ENCODE results near the gene FAM50B.
A peak's percentile ranks its signal among the peaks of the same experiment; 100 is the strongest.

FAM50B gene

DNA sequence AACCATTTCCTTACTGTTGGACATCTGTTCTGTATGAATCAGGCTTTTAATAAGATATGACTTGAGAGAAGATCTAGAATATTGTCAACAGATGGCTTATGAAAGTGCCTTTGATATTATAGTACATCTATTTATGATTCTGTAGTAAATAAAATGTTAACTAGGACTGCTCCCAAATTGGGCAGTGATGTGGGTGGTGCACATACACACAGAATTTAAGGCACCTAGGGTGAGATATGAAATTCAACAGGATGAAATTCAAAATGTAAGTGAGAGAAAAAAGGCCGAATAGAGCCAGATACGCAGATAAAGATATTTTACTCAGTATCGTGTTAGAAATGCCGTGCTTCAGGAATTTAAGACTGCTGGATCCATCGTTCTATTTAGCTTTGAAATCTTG is 26.3 kb downstream of the FAM50B start:
- no peak for DNase-seq

DNA sequence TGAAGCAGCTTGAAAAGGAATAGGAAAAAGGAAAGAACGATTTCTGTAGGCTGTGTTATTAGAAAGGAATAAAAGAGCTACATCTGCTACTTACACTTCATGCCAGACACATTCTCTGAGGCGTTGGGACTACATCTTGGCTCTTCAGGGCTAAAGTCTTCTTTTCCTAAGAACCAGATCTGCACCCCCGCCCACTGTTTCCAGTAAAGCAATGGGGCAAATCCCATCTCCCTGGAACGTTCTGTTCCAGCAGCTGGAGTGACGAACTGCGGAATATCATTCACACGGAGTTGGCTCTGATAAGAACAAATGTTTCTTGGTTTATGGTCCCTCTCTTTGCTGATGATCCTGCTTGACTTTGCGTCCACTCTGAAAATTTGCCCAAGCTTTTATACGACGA is 26.9 kb downstream of the FAM50B start:
- DNase-seq = no peak

DNA sequence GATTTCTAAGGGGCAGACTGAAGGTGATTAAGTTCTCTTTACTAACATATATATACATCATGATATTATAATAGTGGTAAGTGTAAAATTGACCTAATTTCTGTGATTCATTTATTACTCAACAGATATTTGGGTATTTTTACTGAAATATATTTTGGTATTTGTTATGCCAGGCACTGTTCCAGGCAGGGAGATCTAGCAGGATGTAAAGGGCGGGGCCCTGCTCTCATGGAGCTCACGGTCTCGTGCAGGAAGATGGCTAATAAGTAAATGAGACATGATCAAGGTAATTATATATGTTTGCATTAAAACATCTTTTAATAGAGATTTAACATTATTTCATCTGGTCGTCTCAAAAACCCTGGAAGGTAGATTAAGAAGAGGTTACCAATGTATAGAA is 27.7 kb downstream of the FAM50B start:
- DNase-seq = no peak

DNA sequence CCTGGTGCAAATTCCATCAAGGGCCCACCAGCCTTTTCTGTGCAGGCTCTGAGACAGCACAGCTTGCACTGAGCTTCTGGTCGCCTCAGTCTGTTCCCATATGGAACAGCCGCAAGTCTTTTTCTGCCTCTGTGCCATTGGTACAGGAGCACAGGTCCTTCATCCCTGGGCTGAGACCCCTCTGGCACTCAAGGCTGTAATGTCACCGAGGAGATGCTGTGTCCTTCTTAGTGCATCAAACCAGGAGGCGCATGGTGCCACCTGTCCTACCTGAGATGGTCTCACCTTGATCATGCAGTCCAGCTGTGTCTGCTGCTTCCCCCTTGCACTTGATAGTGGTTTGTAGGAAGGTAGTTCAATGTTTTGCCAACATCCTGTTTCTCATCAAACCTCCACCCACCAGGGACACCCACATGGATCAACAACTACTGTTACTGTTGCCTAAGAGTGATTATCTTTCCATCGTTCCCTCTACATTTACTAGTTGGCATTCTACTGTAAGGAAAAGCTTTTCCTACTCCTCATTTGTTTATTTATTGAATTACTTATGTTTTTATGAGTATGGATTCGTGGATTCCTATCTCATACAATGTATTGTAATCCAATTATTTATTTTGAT is 29.0 kb downstream of the FAM50B start:
- no peak for DNase-seq

DNA sequence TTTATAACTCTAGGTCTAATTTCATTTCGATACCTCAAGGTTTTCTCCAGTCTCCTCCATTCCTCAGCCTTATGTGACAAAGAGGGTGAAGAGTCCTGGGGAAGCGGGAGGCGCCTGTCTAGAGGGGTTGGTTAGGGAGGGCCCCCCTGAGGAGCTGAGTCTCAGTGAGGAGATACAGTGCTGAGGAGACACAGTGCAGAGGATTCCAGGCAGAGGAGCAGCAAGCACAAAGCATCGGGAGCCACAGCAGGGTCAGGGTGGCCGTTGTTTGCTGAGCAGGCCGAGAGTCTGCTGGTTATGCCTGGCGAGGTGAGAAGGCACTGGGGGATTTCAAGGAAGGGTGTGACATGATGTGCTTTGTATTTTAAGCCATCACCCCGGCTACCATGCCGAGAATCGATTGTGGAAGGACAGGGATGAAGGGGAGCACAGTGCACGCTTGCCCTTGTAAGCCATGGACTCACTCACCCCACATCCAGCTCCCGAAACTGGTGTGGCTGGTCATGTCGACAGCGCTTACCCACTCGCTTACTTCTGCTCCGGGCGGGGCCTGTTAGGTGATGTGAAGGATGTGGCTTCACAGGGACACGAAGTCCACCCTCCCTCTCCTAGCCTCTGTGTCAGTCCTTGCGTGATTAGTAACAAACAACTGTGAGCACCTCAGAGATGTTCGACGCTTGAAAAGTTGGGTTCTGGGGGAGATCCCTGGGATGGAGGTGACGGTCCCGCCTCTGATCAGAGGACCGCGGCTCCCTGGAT is 30.2 kb downstream of the FAM50B start:
- DNase-seq = no peak

DNA sequence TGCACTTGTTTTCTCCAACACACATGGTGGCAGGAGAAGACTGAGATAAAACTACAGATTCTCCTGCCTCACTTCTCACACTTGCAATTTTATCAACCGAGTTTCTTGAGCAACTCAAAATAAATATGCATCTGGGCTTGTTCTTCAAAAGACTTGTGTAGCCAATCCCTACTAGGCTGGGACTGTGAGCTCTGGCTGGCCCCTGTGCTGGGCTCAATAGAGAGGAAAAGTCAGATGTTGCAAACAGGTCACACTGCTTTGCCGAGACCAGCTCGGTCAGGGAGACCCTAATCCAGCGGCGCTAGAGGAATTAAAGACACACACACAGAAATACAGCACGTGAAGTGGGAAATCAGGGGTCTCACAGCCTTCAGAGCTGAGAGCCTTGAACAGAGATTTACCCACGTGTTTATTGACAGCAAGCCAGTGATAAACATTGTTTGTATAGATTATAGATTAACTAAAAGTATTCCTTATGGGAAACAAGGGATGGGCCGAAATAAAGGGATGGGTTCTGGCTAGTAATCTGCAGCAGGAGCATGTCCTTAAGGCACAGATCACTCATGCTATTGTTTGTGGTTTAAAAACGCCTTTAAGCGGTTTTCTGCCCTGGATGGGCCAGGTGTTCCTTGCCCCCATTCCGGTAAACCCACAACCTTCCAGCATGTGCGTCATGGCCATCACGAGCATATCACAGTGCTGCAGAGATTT is 32.7 kb downstream of the FAM50B start:
- no peak for DNase-seq

DNA sequence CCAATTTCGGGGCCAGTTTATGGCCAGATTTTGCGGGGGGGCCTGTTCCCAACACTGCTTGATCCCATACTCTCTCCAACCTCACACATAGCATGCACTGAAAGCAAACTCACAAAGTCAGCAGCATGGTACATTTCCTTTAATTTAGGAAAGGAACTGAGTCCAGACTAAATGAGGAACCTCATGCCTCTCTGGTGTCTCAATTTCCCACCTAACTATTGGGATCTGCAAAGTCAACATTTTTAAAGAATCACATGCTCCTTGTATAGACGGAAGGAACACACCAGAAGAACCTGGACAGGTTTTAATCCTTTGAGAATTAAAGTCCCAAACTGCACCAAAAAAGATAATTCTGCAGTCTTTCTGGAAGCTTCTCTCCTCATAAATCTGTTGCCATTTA is 33.3 kb downstream of the FAM50B start:
- DNase-seq = no peak

DNA sequence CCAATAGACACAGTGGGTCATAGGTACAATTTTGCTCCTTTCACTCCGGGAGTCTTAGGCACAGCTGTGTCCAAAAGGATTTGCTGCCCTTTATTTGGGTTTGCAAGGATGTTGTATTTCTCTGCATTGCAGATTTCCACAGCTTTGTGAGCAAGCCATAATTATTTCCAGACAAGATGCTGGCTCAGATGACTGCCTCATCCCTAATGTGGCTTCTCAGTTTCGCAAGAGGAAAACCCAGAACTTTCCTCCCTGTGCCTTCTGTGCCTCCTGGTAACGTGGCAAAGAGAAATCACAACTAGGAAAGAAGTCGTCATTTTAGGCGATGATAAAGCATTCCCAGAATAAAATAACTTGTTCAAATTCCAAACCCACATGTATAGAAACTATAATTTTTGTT is 33.7 kb downstream of the FAM50B start:
- no peak for DNase-seq

DNA sequence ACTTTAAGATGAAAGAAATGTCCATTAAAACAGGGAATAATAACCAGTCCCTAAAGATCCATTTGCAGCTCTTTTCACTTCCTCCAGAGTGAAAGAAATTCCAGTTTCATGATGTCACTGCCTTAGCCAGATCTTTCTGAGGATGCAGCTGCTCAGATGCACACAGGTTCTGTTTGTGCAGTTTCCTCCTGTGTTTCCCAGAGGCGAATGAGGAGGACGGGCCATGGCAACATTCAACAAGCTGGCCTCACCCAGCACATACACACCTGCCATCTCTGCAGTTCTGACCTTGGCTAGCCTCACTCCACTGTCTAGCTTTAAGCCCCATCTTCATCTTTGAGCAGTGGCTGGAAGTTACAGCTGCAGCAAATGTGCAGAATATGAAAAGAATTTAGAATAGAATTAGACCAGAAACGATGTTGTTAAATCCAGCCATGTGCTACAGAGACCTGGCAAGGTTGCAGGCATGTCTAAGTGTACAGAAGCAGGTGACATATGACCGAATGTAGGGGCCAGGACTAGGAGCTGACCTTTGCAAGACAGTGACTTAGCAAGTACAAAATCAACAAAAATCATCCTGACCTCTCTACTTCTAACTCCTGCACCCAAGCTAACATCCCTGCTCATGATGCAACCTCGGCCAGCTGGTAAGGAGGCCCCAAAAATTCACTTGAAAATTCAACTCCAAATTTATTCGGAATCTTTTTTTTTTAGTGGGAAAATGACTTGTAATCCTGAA is 35.0 kb downstream of the FAM50B start:
- peak; percentile 57 for DNase-seq

DNA sequence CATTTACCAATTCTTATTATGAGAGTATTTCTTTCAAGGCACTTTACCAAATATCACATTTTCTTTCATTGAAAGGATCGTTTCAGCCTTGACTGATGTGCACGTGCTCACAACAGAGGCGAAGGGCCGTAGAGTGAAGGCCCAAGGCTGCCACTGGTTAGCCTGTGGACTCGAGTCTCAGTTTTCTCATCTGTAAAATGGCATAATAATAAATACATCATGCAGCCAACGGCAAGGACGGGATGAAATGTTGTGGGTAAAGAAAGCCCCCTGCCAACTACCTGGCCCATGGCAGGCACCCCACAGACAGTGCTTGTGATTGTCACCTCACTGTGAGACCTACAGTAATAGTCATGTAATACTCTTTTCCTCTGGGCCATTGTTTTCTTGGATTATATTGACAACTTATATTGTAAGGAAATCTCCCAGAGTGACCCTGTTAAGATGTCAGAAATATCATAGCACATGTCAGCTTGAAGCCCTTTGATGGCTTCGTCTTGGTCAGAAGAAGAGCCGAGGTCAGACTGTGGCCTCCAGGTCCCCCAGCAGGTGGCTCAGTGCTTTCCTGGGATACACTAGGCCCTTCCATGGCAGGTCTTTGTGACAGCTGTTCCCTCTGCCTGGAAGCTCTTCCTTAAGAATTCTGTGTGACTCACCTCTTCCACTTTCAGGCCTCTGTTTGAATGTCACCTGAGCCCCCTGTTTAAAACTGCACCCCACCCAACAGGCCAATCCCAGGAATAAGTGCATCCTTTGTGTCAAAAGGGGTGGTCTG is 36.3 kb downstream of the FAM50B start:
- peak; percentile 11 for DNase-seq

DNA sequence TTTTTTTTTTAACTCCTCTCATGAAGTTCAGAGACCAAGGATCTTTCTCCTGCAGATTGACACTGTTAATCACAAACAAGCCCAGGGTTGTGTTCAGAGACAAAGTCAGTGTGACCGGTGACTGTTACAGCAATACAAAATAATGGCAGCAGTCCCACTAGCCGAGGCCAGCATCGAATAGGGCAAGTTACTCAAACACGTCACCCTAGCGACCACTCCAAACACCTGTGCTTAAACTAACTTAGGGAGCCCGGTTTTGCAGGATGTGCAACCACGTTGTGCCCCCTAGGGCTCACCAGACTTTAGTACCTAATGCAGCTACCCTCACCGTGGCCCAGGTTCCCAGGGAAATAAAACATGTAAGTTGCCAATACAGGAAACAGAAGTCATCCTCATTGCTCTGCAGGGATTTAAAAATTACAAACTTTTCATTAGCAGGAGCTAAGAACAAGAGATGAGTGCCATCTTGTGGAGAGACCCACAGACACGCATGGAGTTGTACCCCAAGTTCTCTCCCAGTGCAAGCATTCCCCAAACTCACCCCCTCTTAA is 38.1 kb downstream of the FAM50B start:
- peak; percentile 17 for DNase-seq

DNA sequence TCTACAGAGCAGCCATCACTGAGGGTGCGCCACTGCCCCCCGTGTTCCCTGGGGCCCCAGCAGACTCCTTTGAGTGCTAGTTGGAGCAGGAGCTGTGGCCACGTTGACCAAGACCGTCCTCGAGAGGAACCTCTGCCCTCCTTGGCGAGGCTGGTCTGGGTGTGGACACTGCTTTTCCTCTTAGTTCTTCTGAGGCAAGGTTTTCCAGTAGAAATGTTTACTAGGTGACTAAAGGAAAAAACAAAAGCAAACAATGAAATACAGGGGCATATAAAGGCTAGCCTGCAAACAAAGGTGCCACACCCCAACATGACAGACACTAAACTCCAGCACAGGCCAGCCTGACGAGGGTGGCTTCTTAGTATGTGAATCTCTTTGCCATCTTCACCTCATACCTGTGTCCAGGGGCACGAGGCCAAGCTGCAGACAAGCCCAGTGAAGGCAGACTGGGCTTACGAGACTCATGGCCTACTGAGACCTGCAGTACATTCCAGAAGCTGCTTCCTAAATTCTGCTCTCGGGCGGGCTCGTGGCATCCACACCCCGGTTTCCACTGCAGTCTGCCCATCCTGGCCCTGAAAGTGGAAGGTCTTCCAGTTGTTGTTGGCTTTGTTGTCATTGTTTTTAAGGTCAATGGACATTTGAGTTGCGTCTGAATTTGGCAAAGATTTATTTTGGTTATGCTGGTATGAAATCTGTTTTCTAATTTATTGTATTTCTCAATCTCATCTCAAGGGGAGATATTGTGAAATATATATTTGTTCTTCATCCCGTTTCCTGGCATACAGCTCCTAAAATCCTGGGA is 39.2 kb downstream of the FAM50B start:
- DNase-seq = no peak

DNA sequence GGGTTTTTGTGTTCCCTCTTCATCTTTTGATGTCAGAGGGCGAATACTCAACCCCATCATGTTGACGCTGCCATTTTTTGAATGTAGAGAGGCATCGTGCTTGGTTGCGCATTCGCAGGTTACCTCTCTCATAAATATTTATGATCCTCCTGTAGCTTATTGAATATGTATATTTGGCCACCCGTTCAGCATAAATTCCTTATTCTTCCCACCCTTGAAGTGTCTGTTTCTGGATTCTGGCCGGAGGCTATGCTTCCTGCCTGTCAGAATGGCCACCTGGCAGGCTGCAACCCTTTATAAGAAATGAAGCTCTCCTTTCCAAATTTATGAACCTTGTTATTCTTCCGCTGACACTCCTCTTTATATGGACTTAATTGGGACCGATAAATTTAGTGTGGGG is 40.9 kb downstream of the FAM50B start:
- DNase-seq = no peak

DNA sequence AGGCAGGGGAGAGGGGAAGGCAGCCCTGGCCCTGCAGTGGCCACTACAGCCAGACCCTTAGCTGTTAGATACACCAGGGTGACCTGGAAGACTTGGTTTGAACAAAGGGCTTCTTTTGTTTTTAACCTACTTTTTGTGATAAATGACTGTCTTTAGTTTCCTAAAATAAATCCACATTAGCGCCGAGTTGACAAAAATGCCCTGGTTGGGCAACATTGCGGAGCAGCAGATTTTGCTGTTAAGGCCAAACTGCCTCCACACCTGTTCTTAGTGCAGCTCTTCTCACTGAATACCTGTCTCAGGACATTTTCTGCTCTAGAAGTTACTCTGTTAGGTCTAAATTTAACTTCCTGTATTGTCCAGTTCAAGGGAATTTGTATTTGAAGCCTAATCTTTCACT is 42.7 kb downstream of the FAM50B start:
- no peak for DNase-seq

DNA sequence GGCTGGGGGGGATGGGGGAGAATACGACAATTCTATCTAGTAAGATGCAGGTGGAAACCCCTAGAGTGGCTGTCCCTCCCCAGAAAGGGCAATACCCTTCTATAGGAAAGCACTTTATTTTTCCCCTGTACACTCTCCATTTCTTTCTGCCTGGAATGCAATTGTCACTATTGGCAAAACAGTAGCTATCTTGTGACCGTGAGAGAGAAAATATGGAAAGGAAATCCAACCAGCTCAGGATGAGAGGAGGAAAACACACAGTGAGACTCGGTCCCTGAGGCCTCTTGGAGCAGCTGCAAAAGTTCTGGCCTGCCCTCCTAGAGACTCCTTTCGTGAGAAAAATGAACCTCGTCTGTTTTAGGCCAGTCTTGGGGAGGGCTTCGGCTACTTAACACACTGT is 43.4 kb downstream of the FAM50B start:
- DNase-seq = no peak

DNA sequence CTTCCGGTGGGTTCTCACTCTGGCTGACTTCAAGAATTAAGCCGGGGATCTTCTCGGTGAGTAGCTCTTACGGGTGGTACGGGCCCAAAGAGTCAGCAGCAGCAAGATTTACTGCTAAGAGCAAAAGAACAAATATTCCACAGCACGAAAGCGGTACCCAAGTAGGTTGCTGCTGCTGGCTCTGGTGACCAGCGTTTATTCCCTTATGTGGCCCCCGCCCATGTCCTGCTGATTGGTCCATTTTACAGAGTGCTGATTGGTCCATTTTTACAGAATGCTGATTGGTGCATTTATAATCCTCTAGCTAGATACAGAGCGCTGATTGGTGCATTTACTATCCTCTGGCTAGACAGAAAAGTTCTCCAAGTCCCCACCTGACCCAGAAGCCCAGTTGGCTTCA is 44.3 kb downstream of the FAM50B start:
- DNase-seq = no peak

DNA sequence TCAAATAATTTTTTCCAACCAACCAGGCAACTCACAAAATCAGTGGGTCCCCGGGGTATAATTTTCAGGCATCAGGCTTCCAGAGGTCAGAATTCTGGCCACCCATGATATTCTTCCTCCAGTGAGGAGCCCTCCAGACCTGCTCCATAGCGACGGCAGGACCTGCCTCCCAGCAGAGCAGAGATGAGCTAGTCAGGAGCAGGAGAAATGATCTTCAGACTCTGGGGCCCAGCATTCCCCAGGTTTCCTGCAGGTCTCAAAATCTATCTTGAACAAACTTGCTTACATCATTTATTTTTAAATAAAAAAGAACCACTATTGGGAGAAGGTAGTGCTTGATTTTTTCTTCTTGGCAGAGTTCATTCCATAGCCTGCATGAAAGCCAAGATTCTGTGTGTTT is 44.7 kb downstream of the FAM50B start:
- no peak for DNase-seq

DNA sequence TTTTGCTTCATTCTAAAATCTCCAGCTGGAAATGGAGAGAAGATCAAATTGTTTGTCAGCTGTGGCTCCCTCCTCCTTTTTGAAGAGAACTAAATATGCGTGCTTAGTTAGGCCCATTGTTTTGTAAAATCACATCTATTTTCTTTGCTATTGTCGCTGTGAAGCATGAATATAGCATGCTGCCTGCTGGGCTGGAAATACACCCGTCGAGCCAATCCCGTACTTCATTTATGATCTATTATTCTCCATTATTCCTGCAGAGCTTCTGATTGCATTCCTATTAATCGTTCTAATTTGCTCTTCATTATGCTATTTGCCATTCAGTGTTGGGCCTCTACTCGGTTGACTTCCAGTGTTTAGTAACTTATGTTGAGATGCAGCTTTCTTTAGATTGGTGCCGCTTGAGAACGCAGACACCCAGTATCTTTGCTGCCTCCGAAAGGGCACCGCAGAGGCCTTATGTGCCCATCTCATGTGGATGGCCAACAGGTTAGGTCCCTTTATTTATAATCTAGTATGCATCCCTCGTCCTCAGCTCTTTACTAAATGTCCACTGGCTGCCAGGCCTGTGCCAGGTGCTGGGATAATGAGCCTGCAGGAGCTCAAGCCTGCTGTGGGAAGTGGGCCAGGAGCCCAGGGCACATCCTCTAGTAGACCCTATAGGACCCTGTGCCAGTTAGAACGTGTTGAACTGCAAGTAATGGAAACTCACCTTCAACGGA is 45.6 kb downstream of the FAM50B start:
- DNase-seq = peak; percentile 60

DNA sequence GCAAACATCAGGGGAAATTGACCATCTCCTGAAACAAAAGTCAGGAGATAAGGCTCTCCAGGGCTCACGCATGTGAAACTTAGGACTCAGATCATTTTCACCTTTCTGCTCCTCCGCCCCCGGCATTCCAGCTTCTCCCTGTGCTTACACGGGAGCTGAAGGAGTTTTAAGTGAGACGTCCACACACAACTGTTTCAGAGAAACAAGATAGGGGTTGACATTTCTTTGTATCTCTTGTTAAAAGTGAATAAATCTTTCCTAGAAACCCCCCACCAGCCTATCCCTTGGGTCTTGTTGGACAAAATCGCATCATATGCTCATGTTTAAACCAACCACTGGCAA is 46.1 kb downstream of the FAM50B start:
- DNase-seq = no peak

DNA sequence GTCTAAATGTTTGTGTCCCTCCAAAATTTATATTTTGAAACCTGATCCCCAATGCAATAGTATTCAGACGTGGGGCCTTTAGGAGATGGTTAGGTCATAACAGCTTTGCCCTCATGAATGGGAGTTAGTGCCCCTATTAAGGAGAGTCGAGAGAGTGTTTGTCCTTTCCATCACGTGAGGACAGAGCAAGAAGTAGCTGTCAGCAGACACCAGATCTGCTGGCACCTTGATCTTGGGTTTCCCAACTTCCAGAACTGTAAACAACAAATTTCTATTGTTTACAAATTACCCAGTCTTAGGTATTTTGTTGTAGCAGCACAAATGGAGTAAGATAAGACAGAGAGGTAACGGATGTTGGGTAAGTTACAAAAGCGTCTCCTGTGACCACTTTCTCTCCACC is 46.6 kb downstream of the FAM50B start:
- DNase-seq = no peak
